Progenitor cell of endocrine pancreas (in vitro differentiated cells): ENCODE results near the gene ADARB2. TPM values are rescaled to one million over a fixed set of nuclear protein-coding genes. Genes with fewer than 3 reads are reported as not detected.

Experiments
- DNase-seq: peaks from one replicate; pipeline ENCODE4 v3.0.0; 2021; ENCODE audit warnings: low spot score; ENCODE audit not compliant: unreplicated experiment
- H3K27ac Mint-ChIP-seq: 2 replicates; pipeline ENCODE4 v1.8.0; 2021; ENCODE audit warnings: mild to moderate bottlenecking, moderate library complexity, mixed read lengths
- H3K27me3 Mint-ChIP-seq: 2 replicates; pipeline ENCODE4 v1.8.0; 2021; ENCODE audit warnings: mixed read lengths
- H3K36me3 Mint-ChIP-seq: 2 replicates; pipeline ENCODE4 v1.8.0; 2022; ENCODE audit warnings: mixed read lengths; ENCODE audit not compliant: insufficient read depth
- H3K4me1 Mint-ChIP-seq: 2 replicates; pipeline ENCODE4 v1.8.0; 2021; ENCODE audit warnings: low read depth, mixed read lengths
- H3K4me3 Mint-ChIP-seq: 2 replicates; pipeline ENCODE4 v1.8.0; 2021; ENCODE audit warnings: low read depth, mild to moderate bottlenecking, moderate library complexity, mixed read lengths
- H3K9me3 Mint-ChIP-seq: 2 replicates; pipeline ENCODE4 v1.8.0; 2021; ENCODE audit warnings: low read depth, mixed read lengths
- CTCF ChIP-seq: fragments of 200-600 bp; sonication (generic); IDR thresholded peaks from one replicate; pipeline ENCODE4 v1.5.0; 2021; ENCODE audit warnings: antibody characterized with exemption, mild to moderate bottlenecking; ENCODE audit not compliant: unreplicated experiment
- total RNA-seq: library from RNA; stranded (reverse); gene quantifications from 2 replicates; pipeline ENCODE4 v1.2.1, GENCODE V29; 2021

Gene ADARB2
- total RNA-seq, 1 donor from 2014 or later = 1.3 TPM

- no peak overlapping the region for H3K27ac Mint-ChIP-seq
- TF ChIP-seq CTCF = no peak
- H3K4me1 Mint-ChIP-seq = no peaks in the 10 kb centered on the region
- H3K4me3 Mint-ChIP-seq = no peak overlapping the region
- no peak for DNase-seq
- no peaks in the 10 kb centered on the region for H3K36me3 Mint-ChIP-seq
- H3K9me3 Mint-ChIP-seq = no peaks in the 10 kb centered on the region
- peaks cover 19% of the 10 kb centered on the region for H3K27me3 Mint-ChIP-seq
These were observed 559.4 kb downstream of the ADARB2 start for GRCh38 chr10:1177936-1178335.

GRCh38 chr10:1175956-1176565 is 561.3 kb downstream of the ADARB2 start:
- Mint-ChIP-seq H3K4me3 (no peak overlapping the region), H3K36me3 (no peaks in the 10 kb centered on the region), H3K9me3 (no peaks in the 10 kb centered on the region), H3K27me3 (peaks cover 20% of the 10 kb centered on the region), H3K4me1 (no peaks in the 10 kb centered on the region), H3K27ac (no peak overlapping the region)
- TF ChIP-seq CTCF = no peak
- no peak for DNase-seq

- no peak overlapping the region for H3K4me3 Mint-ChIP-seq
- DNase-seq = no peak
- H3K36me3 Mint-ChIP-seq = no peaks in the 10 kb centered on the region
- TF ChIP-seq CTCF = no peak
- no peaks in the 10 kb centered on the region for H3K9me3 Mint-ChIP-seq
- no peaks in the 10 kb centered on the region for H3K4me1 Mint-ChIP-seq
- H3K27me3 Mint-ChIP-seq = peaks cover 14% of the 10 kb centered on the region
- no peak overlapping the region for H3K27ac Mint-ChIP-seq
These were observed 563.3 kb downstream of the ADARB2 start for GRCh38 chr10:1174022-1174421.

GRCh38 chr10:1173091-1173490 is 564.2 kb downstream of the ADARB2 start:
- no peak for DNase-seq
- Mint-ChIP-seq H3K9me3 (no peaks in the 10 kb centered on the region), H3K4me3 (no peak overlapping the region), H3K4me1 (no peaks in the 10 kb centered on the region), H3K27me3 (peaks cover 13% of the 10 kb centered on the region), H3K27ac (no peak overlapping the region), H3K36me3 (no peaks in the 10 kb centered on the region)
- no peak for TF ChIP-seq CTCF

- Mint-ChIP-seq H3K27me3 (peaks cover 15% of the 10 kb centered on the region), H3K4me1 (no peaks in the 10 kb centered on the region), H3K36me3 (no peaks in the 10 kb centered on the region), H3K27ac (no peak overlapping the region), H3K9me3 (no peaks in the 10 kb centered on the region), H3K4me3 (no peak overlapping the region)
- no peak for TF ChIP-seq CTCF
- DNase-seq = no peak
These were observed 564.9 kb downstream of the ADARB2 start for GRCh38 chr10:1172256-1172984.
